A549 treated with AZD9567 at 1 μM for 4 hours (cell line): ENCODE results near the gene RGS2. TPM values are rescaled to one million over a fixed set of nuclear protein-coding genes. Genes with fewer than 3 reads are reported as not detected.

Source experiments
- total RNA-seq: library from RNA; stranded (reverse); fragments of 200-300 nt; extraction: Qiagen RNA extraction; gene quantifications from 5 replicates; pipeline ENCODE4 v1.2.3, GENCODE V29; 2022; ENCODE audit not compliant: insufficient read depth

The RGS2 gene, protein sequence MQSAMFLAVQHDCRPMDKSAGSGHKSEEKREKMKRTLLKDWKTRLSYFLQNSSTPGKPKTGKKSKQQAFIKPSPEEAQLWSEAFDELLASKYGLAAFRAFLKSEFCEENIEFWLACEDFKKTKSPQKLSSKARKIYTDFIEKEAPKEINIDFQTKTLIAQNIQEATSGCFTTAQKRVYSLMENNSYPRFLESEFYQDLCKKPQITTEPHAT
- total RNA-seq = 96.9 to 120 TPM (median 103 TPM) in 5 replicates

DNA sequence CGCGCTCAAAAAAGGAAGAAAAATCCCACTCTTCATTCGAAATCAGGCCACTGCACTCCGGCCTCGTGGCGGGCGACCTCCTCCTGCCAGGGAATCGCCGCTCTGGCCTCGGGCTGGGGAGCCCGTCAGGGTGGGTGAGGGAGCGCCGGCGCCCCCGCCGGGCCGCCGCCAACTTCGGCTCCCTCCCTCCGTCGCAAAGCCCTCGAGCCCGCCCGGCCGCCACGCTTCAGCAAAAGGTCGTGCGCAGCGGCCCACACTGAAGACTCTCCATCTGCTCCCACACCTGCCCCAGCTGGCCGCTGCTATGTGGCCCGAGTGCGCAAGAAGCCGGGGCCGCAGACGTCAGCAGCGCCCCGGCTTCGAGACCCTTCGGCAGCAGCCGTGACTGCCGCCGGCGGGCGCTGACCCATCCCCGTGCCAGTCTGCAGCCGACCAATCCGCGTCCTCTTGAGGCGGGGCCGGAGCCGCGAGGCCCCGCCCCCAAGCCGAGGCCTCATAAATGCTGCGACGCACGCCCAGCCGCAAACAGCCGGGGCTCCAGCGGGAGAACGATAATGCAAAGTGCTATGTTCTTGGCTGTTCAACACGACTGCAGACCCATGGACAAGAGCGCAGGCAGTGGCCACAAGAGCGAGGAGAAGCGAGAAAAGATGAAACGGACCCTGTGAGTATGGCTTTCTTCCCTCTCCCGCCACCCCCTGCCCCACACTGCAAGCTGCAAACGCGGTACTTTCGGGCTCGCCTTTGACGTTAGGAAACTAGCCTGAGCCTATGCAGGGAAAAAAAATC, at the start of gene RGS2:
TSS of gene RGS2 (plus strand) at position 522 of the 789 bp plus-strand sequence. CDS start at position 555, 33 bp downstream.

Other genes starting within 250 kb of the RGS2 start
- gene RGS1, start 233.3 kb upstream of the RGS2 start, total RNA-seq = not detected in 5 replicates
- gene RGS13, start 172.9 kb upstream of the RGS2 start, total RNA-seq = not detected in 5 replicates